GM19023 (cell line): ENCODE data around the gene ACKR1.
A peak's percentile ranks its signal among the peaks of the same experiment; 100 is the strongest.

Source experiments
- ATAC-seq: cut with Tn5 transposase; IDR thresholded peaks from one replicate; pipeline ENCODE4 v1.9.1; 2021; ENCODE audit warnings: mild to moderate bottlenecking, moderate library complexity; ENCODE audit not compliant: unreplicated experiment

ACKR1 gene

GRCh38 chr1:159187033-159187432 lies 17.6 kb upstream of the ACKR1 start:
- ATAC-seq = no peak

DNA sequence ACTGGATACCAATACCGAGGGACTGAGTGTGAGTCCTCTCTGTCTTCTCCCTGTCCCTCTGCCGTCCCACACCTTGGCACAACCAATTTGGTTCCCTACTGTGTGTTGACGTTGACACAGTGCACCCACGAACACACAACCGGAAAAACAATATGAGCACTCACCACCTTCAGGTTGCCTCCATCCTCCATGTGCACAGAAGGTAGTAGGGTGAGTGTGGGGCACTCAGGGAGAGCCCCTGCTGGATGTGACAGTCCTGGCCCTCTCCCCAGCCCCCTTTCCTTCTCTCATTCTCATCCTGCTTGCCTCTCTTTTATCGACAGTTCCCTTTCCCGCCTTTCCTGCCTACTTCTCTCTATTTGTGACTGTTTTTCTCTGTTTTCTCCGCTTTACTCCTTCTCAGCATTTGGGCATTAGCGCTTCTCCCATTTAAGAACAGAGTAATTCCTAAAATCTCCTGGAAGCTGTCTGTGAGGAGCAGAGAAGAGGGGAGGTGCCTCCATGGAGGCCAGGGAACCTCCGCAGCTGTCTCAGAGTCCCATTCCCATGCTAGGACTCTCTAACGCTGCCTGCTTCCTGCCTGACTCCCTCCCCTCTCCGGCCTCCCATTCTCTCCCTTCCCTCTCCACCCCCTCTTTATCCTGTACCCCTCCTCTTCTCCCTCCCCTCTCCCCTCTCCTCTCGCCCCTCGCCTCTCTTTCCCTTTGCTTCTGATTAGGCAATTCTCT lies 16.9 kb upstream of the ACKR1 start:
- no peak for ATAC-seq

DNA sequence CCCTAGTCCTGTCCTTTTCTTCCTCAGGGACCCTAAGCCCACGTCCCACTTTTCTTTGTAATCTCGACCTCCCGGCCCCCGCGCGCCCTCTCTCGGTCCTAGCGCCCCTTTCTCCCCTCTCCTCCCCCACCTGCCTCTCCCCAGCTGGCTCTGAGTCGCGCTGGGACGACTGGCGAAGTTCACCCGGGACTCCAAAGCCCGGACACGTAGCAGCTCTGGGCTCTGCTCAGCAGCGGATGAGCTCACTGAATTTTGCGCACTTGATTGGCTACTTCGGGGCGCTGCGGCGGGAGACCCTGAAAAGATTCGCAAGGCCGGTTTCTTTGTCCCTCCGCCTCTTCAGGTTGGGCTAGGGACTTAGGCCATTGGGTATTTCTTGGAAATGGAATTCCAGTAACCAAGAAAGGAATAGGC lies 16.3 kb upstream of the ACKR1 start:
- ATAC-seq = peak; percentile 96

DNA sequence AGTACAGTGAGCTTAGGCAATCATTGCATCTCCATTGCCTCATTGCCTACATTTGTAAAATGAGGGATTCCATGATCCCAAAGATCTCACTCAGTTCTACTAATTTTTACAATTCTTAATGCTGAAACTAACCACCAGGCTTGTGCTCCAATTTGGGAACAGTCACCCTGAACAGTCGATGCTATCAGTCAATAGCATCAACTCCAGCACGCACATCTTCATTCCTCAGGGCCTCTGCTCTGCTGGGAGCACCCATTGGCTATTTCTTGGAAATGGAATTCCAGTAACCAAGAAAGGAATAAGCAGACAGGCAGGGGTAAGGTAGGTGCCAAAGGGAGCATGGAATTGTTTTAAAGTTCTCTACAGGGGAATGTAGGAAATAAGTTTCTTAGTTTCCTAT lies 14.2 kb upstream of the ACKR1 start:
- ATAC-seq = no peak

DNA sequence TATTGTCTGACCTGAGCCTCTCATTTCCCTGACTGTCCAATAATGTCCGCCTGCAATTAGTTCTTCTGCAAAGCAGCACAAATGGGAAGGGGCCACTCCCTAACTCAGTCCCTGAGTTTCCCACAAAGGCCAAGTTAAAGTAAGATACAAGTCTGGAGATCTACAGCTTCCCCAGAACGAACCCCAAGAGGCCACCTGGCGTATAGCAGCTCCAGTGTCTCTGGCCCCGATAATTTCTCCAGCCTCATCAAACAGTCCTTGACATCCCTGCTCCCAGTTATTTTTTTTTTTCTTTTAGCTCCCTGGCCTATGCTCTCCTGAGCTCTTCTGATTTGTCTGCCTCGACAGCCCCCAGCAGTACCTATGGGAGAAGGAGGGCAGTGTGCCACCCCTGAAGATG lies 8.1 kb upstream of the ACKR1 start:
- ATAC-seq = no peak

GRCh38 chr1:159197561-159198557 lies 6.8 kb upstream of the ACKR1 start:
- ATAC-seq = no peak

DNA sequence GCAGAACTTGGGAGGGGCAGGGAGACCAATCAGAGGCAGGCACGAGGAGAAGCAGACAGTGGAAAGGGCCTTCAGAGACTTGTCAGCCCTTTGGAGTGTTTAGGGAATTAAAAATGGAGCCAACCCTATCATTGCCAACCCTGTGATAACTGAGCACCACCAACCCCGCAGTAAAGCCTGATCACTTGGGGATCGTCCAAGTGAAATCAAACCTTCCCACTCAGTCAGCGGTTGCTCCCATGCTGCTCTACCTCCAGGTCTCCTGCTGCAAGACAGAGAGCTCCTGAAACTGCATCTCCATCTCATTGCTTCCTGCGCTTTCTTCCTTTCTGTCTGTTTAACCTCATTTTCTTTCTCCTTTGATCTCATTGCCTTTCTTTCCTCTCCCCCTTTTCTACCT lies 4.8 kb upstream of the ACKR1 start:
- ATAC-seq = no peak

DNA sequence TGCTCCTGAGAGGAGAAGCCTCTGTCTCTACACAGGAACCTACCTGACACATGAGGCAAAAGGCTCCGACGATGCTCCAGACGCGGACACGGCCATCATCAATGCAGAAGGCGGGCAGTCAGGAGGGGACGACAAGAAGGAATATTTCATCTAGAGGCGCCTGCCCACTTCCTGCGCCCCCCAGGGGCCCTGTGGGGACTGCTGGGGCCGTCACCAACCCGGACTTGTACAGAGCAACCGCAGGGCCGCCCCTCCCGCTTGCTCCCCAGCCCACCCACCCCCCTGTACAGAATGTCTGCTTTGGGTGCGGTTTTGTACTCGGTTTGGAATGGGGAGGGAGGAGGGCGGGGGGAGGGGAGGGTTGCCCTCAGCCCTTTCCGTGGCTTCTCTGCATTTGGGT lies 3.9 kb upstream of the ACKR1 start:
- ATAC-seq = no peak

- ATAC-seq = no peak
These were observed 3.0 kb upstream of the ACKR1 start for GRCh38 chr1:159201642-159202041.

GRCh38 chr1:159203610-159204009 lies 1.1 kb upstream of the ACKR1 start:
- ATAC-seq = no peak

DNA sequence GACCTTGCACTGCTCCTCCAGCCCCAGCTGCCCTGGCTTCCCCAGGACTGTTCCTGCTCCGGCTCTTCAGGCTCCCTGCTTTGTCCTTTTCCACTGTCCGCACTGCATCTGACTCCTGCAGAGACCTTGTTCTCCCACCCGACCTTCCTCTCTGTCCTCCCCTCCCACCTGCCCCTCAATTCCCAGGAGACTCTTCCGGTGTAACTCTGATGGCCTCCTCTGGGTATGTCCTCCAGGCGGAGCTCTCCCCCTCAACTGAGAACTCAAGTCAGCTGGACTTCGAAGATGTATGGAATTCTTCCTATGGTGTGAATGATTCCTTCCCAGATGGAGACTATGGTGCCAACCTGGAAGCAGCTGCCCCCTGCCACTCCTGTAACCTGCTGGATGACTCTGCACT lies 550 bp downstream of the ACKR1 start:
- no peak for ATAC-seq

DNA sequence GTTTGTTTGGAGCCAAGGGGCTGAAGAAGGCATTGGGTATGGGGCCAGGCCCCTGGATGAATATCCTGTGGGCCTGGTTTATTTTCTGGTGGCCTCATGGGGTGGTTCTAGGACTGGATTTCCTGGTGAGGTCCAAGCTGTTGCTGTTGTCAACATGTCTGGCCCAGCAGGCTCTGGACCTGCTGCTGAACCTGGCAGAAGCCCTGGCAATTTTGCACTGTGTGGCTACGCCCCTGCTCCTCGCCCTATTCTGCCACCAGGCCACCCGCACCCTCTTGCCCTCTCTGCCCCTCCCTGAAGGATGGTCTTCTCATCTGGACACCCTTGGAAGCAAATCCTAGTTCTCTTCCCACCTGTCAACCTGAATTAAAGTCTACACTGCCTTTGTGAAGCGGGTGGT lies 1.4 kb downstream of the ACKR1 start:
- ATAC-seq = no peak

DNA sequence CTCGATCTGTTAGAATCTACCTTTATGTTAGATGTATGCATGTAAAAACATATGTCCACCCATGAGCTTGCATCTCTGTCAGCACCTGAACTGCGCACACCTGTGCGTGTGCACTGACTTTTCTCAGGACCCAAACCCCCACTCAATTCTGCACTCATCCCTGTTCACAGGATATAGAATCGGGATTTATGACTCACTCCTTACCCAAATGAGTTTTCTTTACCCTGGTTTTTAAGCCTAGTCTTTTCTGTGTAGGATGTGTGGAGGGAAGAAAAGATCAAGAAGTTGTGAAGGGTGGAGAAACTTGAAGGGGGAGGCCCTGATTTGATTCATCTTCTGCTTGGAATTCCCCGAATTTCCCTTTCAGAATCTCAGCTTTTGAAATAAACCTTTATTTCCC lies 2.4 kb downstream of the ACKR1 start:
- ATAC-seq = no peak

DNA sequence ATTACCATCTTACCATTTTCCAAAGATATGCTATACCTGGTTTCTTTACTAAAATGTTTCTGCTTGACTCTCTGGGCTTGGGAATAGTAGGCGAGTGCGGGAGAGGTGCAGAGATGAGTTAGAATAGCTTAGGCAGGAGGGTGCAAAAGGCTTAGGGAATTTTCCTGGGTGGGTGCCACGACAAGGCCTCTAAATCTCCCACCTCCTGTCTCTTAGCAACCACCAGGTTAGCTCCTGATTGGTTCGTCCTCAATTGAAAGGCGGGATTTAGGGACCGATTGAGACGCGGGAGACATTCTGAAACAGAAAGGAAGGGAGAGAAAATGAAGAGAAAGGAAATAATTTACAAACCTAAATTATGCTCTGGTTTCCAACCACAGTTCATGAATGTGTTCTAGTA lies 3.1 kb downstream of the ACKR1 start:
- ATAC-seq = no peak

- no peak for ATAC-seq
These were observed 3.6 kb downstream of the ACKR1 start for GRCh38 chr1:159208175-159208825.

DNA sequence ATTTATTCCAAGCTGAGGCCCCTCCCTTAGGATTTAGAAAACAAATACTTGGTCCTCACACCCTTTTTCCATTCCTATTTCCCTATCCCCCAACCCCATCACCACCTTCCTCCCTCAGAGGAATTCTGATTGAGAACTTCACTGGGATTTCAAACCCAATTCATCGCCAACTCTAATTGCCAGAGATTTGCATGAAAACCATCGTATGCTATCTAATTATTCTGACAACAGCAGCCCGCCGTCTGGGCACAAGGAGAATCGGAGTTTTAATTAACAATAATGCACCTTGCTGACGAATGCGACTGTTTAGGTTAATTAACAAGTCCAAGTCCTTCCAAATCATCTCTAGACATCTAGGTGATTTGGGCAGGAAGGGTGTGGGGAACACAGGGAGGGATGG lies 4.4 kb downstream of the ACKR1 start:
- no peak for ATAC-seq

DNA sequence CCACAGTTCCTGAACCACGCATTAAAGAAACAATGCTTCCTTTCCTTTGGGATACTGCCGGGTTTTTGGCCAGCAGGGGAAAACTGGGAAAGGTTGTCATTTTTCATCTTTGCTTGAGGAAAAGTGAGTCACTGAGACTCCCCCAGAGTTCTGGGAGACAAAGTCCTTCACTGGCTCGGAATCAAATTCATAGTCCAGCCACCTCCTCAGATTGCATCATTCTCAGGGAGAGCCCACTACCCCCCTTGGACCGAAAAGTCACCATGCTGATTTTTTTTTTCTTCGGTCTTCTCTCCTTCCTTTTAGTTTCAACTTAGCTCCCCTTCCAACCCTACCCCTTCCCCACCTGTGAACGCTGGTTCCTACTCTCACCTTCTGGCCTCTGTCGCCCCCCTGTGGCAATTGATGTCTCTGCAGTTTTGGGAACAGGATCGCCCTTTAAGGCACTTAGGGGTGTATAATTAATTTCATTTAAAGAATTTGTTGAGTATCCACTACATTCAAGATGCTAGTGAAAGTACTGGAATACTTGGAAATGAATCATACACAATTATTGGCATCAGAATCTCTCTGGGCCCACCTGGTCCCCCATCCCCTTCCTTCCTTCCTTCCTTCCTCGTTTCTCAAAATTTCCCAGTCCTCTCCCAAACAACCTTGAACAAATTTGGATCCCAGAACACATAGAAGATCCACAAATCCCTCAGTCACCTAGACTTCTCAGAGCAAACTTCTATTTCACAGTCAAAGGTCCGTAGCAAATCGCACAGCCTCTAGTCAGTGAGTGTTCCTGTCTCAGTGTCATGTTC lies 6.9 kb downstream of the ACKR1 start:
- ATAC-seq = no peak

- ATAC-seq = no peak
These were observed 7.9 kb downstream of the ACKR1 start for GRCh38 chr1:159212596-159212995.

DNA sequence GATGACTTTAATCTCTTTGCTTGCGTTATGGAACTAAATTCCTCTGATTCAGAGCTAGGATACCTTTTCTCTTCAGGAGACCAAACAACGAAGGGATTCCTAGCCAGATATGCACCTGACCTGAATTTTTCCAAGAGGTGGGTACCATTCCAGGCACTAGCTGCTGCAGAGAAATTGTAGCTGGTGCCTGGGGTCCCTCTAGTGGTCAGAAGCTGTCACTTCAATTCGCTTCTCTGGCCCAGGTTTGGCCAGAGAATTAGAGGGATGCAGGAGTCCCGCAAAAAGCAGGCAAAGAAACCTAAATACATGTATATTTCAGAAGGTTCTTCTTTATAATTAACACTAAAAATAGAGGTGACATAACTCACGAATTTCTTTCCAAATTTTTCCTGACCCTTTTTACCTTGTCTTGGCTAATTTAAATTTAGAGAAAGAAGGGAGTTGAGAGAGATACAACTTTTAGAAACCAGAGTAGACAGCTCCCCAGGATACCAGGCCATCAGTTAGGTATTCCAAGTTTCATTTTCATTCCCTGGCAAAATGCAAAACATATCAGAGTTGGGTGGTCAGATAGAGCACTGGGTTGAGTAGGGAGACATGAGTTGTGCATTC lies 9.6 kb downstream of the ACKR1 start:
- no peak for ATAC-seq
